GM12878 (cell line): Measurements from ENCODE around the gene HMGN1. TPM values are rescaled to one million over a fixed set of nuclear protein-coding genes. Genes with fewer than 3 reads are reported as not detected.

Experiments
- ATAC-seq: fragments of 200-7000 bp; cut with Tn5 transposase; 3 replicates; pipeline ENCODE4 v1.9.1; 2020; ENCODE audit warnings: mild to moderate bottlenecking, moderate library complexity
- BruUV-seq: library from RNA; stranded (reverse); fragments of 400-500 nt; replicated peaks from 2 replicates; lab custom pipeline; 2021; lab: Mats Ljungman, UMichigan
- CTCF ChIA-PET: fragments of 300-600 bp; sonication (Branson Sonifier 250); formaldehyde crosslinking; extraction: SDS; loops from one replicate; lab custom pipeline; 2021; ENCODE audit warnings: inconsistent platforms; lab: Yijun Ruan, JAX
- POLR2A ChIA-PET: fragments of 350-600 bp; formaldehyde crosslinking; extraction: SDS; loops from one replicate; lab custom pipeline; 2021; ENCODE audit warnings: inconsistent platforms; lab: Charles Lee
- RAD21 ChIA-PET: fragments of 300-600 bp; sonication (Branson Sonifier 250); formaldehyde crosslinking; loops from one replicate; lab custom pipeline; 2023; ENCODE audit warnings: antibody characterized with exemption; ENCODE audit not compliant: unreplicated experiment; lab: Charles Lee
- SMC1A ChIA-PET: fragments of 300-600 bp; sonication (Branson Sonifier 250); formaldehyde crosslinking; loops from one replicate; lab custom pipeline; 2023; ENCODE audit not compliant: unreplicated experiment, uncharacterized antibody; lab: Charles Lee
- DNase-seq: peaks from one replicate; pipeline ENCODE4 v3.0.0-alpha.2; 2011; ENCODE audit warnings: low read depth, low spot score
- FAIRE-seq: peaks from 3 replicates; lab custom pipeline; 2011; peaks lifted over from hg19 to GRCh38; lab: Jason Lieb, UNC
- H2AFZ ChIP-seq: 2 replicates; pipeline ENCODE4 v1.6.0; 2011; ENCODE audit warnings: low read depth, low read length, control low read depth; ENCODE audit not compliant: control insufficient read depth
- H3K27ac ChIP-seq: 2 replicates; pipeline ENCODE4 v1.5.1; 2011; ENCODE audit warnings: control low read depth; ENCODE audit not compliant: control insufficient read depth, insufficient read depth
- H3K27me3 ChIP-seq, 2 experiments: replicated peaks in 1 of 2; 2 replicates each; pipeline versions ENCODE4 v1.6.0 to v1.6.1; 2011; ENCODE audit warnings: low read length in 1 of 2; ENCODE audit not compliant: control insufficient read depth in 2 of 2, insufficient read depth in 2 of 2
- H3K36me3 ChIP-seq, 2 experiments: 2 replicates each; pipeline ENCODE4 v1.5.1; 2011; ENCODE audit warnings: low read length in 1 of 2; ENCODE audit not compliant: control insufficient read depth in 2 of 2, insufficient read depth in 2 of 2
- H3K4me1 ChIP-seq: 2 replicates; pipeline ENCODE4 v1.6.1; 2011; ENCODE audit warnings: mild to moderate bottlenecking, low read length, moderate library complexity, mixed read lengths; ENCODE audit not compliant: control insufficient read depth, insufficient read depth
- H3K4me2 ChIP-seq: 2 replicates; pipeline ENCODE4 v1.6.0; 2011; ENCODE audit warnings: control low read depth; ENCODE audit not compliant: control insufficient read depth, insufficient read depth
- H3K4me3 ChIP-seq: fragments of 200-600 bp; sonication (generic); 2 replicates; pipeline ENCODE4 v1.5.1; 2016
- H3K79me2 ChIP-seq: 2 replicates; pipeline ENCODE4 v1.6.0; 2011; ENCODE audit warnings: low read length; ENCODE audit not compliant: control insufficient read depth, insufficient read depth
- H3K9ac ChIP-seq: 2 replicates; pipeline ENCODE4 v1.8.0; 2011; ENCODE audit warnings: low read length, control low read depth, mixed read lengths; ENCODE audit not compliant: control insufficient read depth, insufficient read depth
- H3K9me3 ChIP-seq: replicated peaks from 3 replicates; pipeline ENCODE4 v1.5.1; 2011; ENCODE audit warnings: mild to moderate bottlenecking, low read length; ENCODE audit not compliant: control insufficient read depth, insufficient read depth
- H4K20me1 ChIP-seq: 2 replicates; pipeline ENCODE4 v1.6.0; 2011; ENCODE audit not compliant: control insufficient read depth, insufficient read depth
- CREM ChIP-seq: IDR thresholded peaks from 2 replicates; pipeline ENCODE4 v1.6.1; 2014; ENCODE audit warnings: antibody characterized with exemption, low read depth
- HCFC1 ChIP-seq: fragments of 150-350 bp; IDR thresholded peaks from 2 replicates; pipeline ENCODE4 v1.6.1; 2014; ENCODE audit warnings: low read length
- HDGF ChIP-seq: fragments of 450-650 bp; IDR thresholded peaks from 2 replicates; pipeline ENCODE4 v1.6.1; 2016; ENCODE audit warnings: antibody characterized with exemption
- MXI1 ChIP-seq: fragments of 150-350 bp; IDR thresholded peaks from 2 replicates; pipeline ENCODE4 v1.6.1; 2011; ENCODE audit warnings: low read depth, mild to moderate bottlenecking, inconsistent platforms, low read length, improper control_type of control experiment
- TCF3 ChIP-seq: IDR thresholded peaks from 2 replicates; pipeline ENCODE4 v1.6.1; 2012; ENCODE audit warnings: low read depth, mild to moderate bottlenecking, low read length, borderline replicate concordance; ENCODE audit not compliant: insufficient read depth
- WGBS: methylation state at CpG from one replicate; pipeline ENCODE4 v1.1.6; 2016; ENCODE audit warnings: low lambda C conversion rate; ENCODE audit not compliant: insufficient replicate concordance, insufficient coverage; ENCODE audit errors: missing lambda C conversion rate; 5-methylcytosine and 5-hydroxymethylcytosine counted together
- in situ Hi-C: fragments of 300-500 bp; cut with MboI; formaldehyde crosslinking; loops from 9 replicates; pipeline ENCODE4 v1.14.3; 2018; ENCODE audit warnings: mixed read lengths
- intact Hi-C: fragments of 100-400 bp; cut with micrococcal nuclease; formaldehyde crosslinking; loops from one replicate; pipeline ENCODE4 v1.14.2; 2022; ENCODE audit not compliant: unreplicated experiment
- polyA plus RNA-seq, 11 experiments: library from polyadenylated mRNA; depleted of rRNA in 4 of 11; unstranded in 6 of 11; stranded (reverse) in 5 of 11; fragments of >200 nt; fragmentation: Nextera tagmentation in 4 of 11; fragmentation: Illumina TruSeq in 1 of 11; extraction: Ambion mirVana in 4 of 11; extraction: Trizol in 1 of 11; gene quantifications; 1 replicate in 1 of 11; 2 replicates in 10 of 11; pipeline versions ENCODE4 v1.2.1 to v1.2.3, GENCODE V29; 2011 to 2016; ENCODE audit warnings: inconsistent platforms in 2 of 11, missing spikeins in 2 of 11, low read depth in 1 of 11
- total RNA-seq, 4 experiments: library from RNA; depleted of rRNA in 3 of 4; stranded (reverse); fragments of >200 nt in 3 of 4; fragmentation: Illumina TruSeq in 1 of 4; extraction: Trizol in 1 of 4; gene quantifications; 2 replicates each; pipeline versions ENCODE4 v1.2.1 to v1.2.3, GENCODE V29; 2013 to 2021
- TF ChIP-seq, protein P1 (sequence below): fragments of 450-650 bp; IDR thresholded peaks from 2 replicates; pipeline ENCODE4 v1.6.1; 2014; ENCODE audit warnings: mild to moderate bottlenecking
- TF ChIP-seq, protein P2 (sequence below): IDR thresholded peaks from 2 replicates; pipeline ENCODE4 v1.6.1; 2011; ENCODE audit warnings: low read depth, mild to moderate bottlenecking, low read length, moderate library complexity, borderline replicate concordance; ENCODE audit errors: extremely low read depth

HMGN1 gene
- total and polyA plus RNA-seq, 10 of the 15 experiments (the other 5 are each of a cell fraction or from before 2014, with no cell fraction given), result 120 to 798 (median 396) TPM

DNA sequence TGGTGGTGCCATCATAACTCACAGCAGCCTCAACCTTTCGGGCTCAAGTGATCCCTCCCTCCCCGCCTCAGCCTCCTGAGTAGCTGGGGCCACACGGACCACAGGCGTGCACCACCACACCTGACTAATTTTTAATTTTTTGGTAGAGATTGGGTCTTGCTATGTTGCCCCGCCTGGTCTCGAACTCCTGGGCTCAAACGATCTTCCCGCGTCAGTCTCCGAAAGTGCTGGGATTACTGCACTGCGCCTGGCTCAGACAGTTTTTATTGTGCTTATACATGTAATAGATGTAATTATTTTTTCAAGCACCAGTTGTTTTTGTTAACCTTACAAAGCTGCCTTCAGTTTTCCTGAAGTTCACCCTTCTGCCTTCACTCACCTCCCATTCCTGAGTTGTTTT is 38.0 kb upstream of the HMGN1 start:
- intact Hi-C loops (loop anchor here (5.0 kb wide), 2 partner anchors 75 to 205 kb away; partner anchors contain the start of genes BRWD1 and PSMG1), in situ Hi-C loops (loop anchor here (5.0 kb wide), 1 partner anchor 205 kb away; the partner anchor contains the start of gene PSMG1)
- ATAC-seq (no peak), DNase-seq (no peak), FAIRE-seq (no peak)
- SMC1A ChIA-PET, result interaction anchor here (0.6 to 1.6 kb wide), 10 partner anchors 13 to 188 kb away, joined by 3 to 6 read pairs (median 4); no protein-coding TSS in a partner anchor
- TF ChIP-seq CREM (no peak), TCF3 (no peak), HCFC1 (no peak), HDGF (no peak), MXI1 (no peak)
- TF ChIP-seq, protein P1, sequence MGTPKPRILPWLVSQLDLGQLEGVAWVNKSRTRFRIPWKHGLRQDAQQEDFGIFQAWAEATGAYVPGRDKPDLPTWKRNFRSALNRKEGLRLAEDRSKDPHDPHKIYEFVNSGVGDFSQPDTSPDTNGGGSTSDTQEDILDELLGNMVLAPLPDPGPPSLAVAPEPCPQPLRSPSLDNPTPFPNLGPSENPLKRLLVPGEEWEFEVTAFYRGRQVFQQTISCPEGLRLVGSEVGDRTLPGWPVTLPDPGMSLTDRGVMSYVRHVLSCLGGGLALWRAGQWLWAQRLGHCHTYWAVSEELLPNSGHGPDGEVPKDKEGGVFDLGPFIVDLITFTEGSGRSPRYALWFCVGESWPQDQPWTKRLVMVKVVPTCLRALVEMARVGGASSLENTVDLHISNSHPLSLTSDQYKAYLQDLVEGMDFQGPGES, result no peak
- TF ChIP-seq, protein P2, sequence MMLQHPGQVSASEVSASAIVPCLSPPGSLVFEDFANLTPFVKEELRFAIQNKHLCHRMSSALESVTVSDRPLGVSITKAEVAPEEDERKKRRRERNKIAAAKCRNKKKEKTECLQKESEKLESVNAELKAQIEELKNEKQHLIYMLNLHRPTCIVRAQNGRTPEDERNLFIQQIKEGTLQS, result no peak
- BruUV-seq, result no TSS peak
- Histone ChIP-seq H3K27ac (peak overlapping the region; percentile 58), H3K27me3 (no peaks in the 10 kb centered on the region), H3K4me1 (peaks cover 9% of the 10 kb centered on the region), H3K4me2 (peak overlapping the region; percentile 91), H3K79me2 (peaks cover 17% of the 10 kb centered on the region), H3K9ac (peak overlapping the region; percentile 53), H3K4me3 (peak overlapping the region; percentile 71; the same call in 1 of the 2 replicates), H4K20me1 (no peaks in the 10 kb centered on the region), H3K36me3 (peaks cover under 1 to 3% of the 10 kb centered on the region in 2 experiments), H2AFZ (peak overlapping the region; percentile 87; the same call in 1 of the 2 replicates), H3K9me3 (no peaks in the 10 kb centered on the region)
- POLR2A ChIA-PET, result interaction anchor here (1.0 kb wide), 1 partner anchor 204 kb away, joined by 3 read pairs; the partner anchor contains the start of gene PSMG1
- CTCF ChIA-PET, result interaction anchor here (0.8 to 1.7 kb wide), 7 partner anchors 12 to 249 kb away, joined by 3 to 23 read pairs (median 6); partner anchors contain the start of genes BRWD1 and HMGN1
- RAD21 ChIA-PET, result interaction anchor here (0.8 to 1.6 kb wide), 8 partner anchors 13 to 201 kb away, joined by 3 to 10 read pairs (median 5); partner anchors contain the start of gene HMGN1
- 67% methylated on average over 11 of the region's 11 CpGs for WGBS
